Upper lobe of left lung (tissue), 6 donors: ENCODE results near the gene HINT3. TPM values are rescaled to one million over a fixed set of nuclear protein-coding genes. Genes with fewer than 3 reads are reported as not detected.
"Not testable (repeated sequence)": the region's sequence is repeated elsewhere in the genome, so short reads cannot be mapped to it uniquely, and the experiment has no call there.

Experiments used
- ATAC-seq, 2 donors: fragments of 200-7000 bp; cut with Tn5 transposase; one replicate each; pipeline ENCODE4 v1.9.1; 2022; ENCODE audit warnings: mild to moderate bottlenecking in 2 of 2, moderate library complexity in 2 of 2; ENCODE audit not compliant: low FRiP score in 2 of 2
- DNase-seq, 2 donors: peaks; one replicate each; pipeline ENCODE4 v3.0.0-alpha.2; 2019 to 2020
- H3K27ac ChIP-seq, 4 donors: fragments of 200-600 bp; sonication (generic); one replicate each; pipeline ENCODE4 v1.5.1; 2016 to 2019
- H3K27me3 ChIP-seq, 4 donors: fragments of 200-600 bp; sonication (generic); one replicate each; pipeline ENCODE4 v1.5.1; 2017 to 2019
- H3K36me3 ChIP-seq, 4 donors: fragments of 200-600 bp; sonication (generic); one replicate each; pipeline ENCODE4 v1.5.1; 2016 to 2019
- H3K4me1 ChIP-seq, 4 donors: fragments of 200-600 bp; sonication (generic); one replicate each; pipeline ENCODE4 v1.5.1; 2018 to 2019
- H3K4me3 ChIP-seq, 4 donors: fragments of 200-600 bp; sonication (generic); one replicate each; pipeline ENCODE4 v1.5.1; 2017 to 2019; ENCODE audit warnings: mild to moderate bottlenecking in 2 of 4, moderate library complexity in 1 of 4
- H3K9me3 ChIP-seq, 4 donors: fragments of 200-600 bp; sonication (generic); one replicate each; pipeline ENCODE4 v1.5.1; 2018 to 2019
- CTCF ChIP-seq, 6 experiments: fragments of 450-650 bp in 4 of 6; fragments of 200-600 bp in 2 of 6; sonication (generic) in 2 of 6; IDR thresholded peaks; one replicate each; pipeline ENCODE4 v1.5.1; 2016 to 2019; ENCODE audit warnings: antibody characterized with exemption in 6 of 6
- EP300 ChIP-seq, 4 donors: sonication (generic); formaldehyde crosslinking; IDR thresholded peaks; one replicate each; pipeline ENCODE4 v1.5.1; 2017; ENCODE audit warnings: antibody characterized with exemption in 4 of 4, control low read depth in 2 of 4
- POLR2A ChIP-seq, 4 donors: fragments of 450-650 bp; IDR thresholded peaks; one replicate each; pipeline ENCODE4 v1.5.1; 2016 to 2017; ENCODE audit warnings: antibody characterized with exemption in 4 of 4, mild to moderate bottlenecking in 2 of 4
- POLR2AphosphoS5 ChIP-seq, 2 donors: sonication (generic); formaldehyde crosslinking; IDR thresholded peaks; one replicate each; pipeline ENCODE4 v1.5.1; 2017; ENCODE audit warnings: antibody characterized with exemption in 2 of 2
- WGBS, 2 donors: methylation state at CpG; one replicate each; pipeline ENCODE4 v1.1.5; 2017 to 2018; 5-methylcytosine and 5-hydroxymethylcytosine counted together
- total RNA-seq, 6 donors: library from RNA; depleted of rRNA in 4 of 6; stranded (reverse); fragments of >200 nt in 4 of 6; gene quantifications; one replicate each; pipeline versions ENCODE4 v1.1.0 to v1.2.1, GENCODE V29; 2016 to 2021
- donor health status: DM: no; HTN: no; CAD: no; lungs with moderate emphysema.
- donor health status: DM: no; HTN: yes; CAD: no; lungs with severe emphysema.

Gene HINT3
- total RNA-seq, result 10 to 100 TPM; 16.8 to 35.8 (median 25.2) TPM

GRCh38 chr6:125956506-125957390 is at the start of gene HINT3:
HINT3 (plus strand) TSS chr6:125956770; CDS start chr6:125956978, 208 bp downstream.
- peak; percentile 97 for ATAC-seq
- WGBS, 2 donors, result 0 to 1% methylated on average over 22 to 52 of the region's 82 CpGs
- H3K27ac ChIP-seq, result peak within 1 kb of the TSS; percentile 88 to 100 (median 96)
- peak; percentile 98 to 99 for DNase-seq
- peaks cover 24 to 32% (median 26%) of the 10 kb centered on the region in 4 donors for H3K4me1 ChIP-seq
- H3K36me3 ChIP-seq, result peaks cover 0 to 3% (median 0%) of the 10 kb centered on the region in 4 donors
- TF ChIP-seq EP300 (IDR thresholded peaks at IDR 0.05) (peak in 1 of 4 donors; percentile 2), POLR2AphosphoS5 (IDR thresholded peaks at IDR 0.05) (peak; percentile 81 to 93), CTCF (IDR thresholded peaks at IDR 0.05) (peak; percentile 93 to 99 (median 99)), POLR2A (IDR thresholded peaks at IDR 0.05) (peak in 3 of 4 donors; percentile 24 to 77 (median 44))
- H3K4me3 ChIP-seq, result peak within 1 kb of the TSS; percentile 69 to 93 (median 77)
- H3K9me3 ChIP-seq, result no peaks in the 10 kb centered on the region
- no peaks in the 10 kb centered on the region for H3K27me3 ChIP-seq

GRCh38 chr6:125910527-125910926 is 46.0 kb upstream of the HINT3 start:
- WGBS, 2 donors, result 65 to 74% methylated on average over 3 of the region's 3 CpGs
- no peaks in the 10 kb centered on the region for H3K9me3 ChIP-seq
- no peak for TF ChIP-seq POLR2A (IDR thresholded peaks at IDR 0.05)
- TF ChIP-seq EP300 (IDR thresholded peaks at IDR 0.05), result no peak
- no peak for DNase-seq
- no peak for ATAC-seq
- H3K4me1 ChIP-seq, result peaks cover 0 to 9% (median 1%) of the 10 kb centered on the region in 4 donors
- H3K4me3 ChIP-seq, result no peak overlapping the region
- no peaks in the 10 kb centered on the region for H3K27me3 ChIP-seq
- H3K36me3 ChIP-seq, result peaks cover 0 to 13% (median under 1%) of the 10 kb centered on the region in 4 donors
- H3K27ac ChIP-seq, result no peak overlapping the region

GRCh38 chr6:125911051-125911451 is 45.5 kb upstream of the HINT3 start:
- not testable (repeated sequence) for DNase-seq, H3K27ac ChIP-seq, H3K9me3 ChIP-seq, H3K4me1 ChIP-seq, ATAC-seq, H3K27me3 ChIP-seq, H3K4me3 ChIP-seq
- 85 to 88% methylated on average over 4 of the region's 4 CpGs for WGBS, 2 donors
- H3K36me3 ChIP-seq, result peaks cover 0 to 18% (median 3%) of the 10 kb centered on the region in 4 donors

- H3K36me3 ChIP-seq, result peaks cover 0 to 18% (median 4%) of the 10 kb centered on the region in 4 donors
- DNase-seq, H3K27me3 ChIP-seq, H3K9me3 ChIP-seq, H3K4me1 ChIP-seq, ATAC-seq, H3K27ac ChIP-seq, H3K4me3 ChIP-seq: not testable (repeated sequence)
- 84 to 88% methylated on average over 2 of the region's 2 CpGs for WGBS, 2 donors
Measured at GRCh38 chr6:125912430-125912829, 44.1 kb upstream of the HINT3 start.

GRCh38 chr6:125913145-125913544 is 43.4 kb upstream of the HINT3 start:
- H3K4me3 ChIP-seq, result no peak overlapping the region
- peaks cover 0 to 18% (median 4%) of the 10 kb centered on the region in 4 donors for H3K36me3 ChIP-seq
- no peak for DNase-seq
- 100% methylated on average over 1 of the region's 1 CpG for WGBS, 2 donors
- ATAC-seq, result no peak
- no peak for TF ChIP-seq EP300 (IDR thresholded peaks at IDR 0.05)
- no peak for TF ChIP-seq POLR2A (IDR thresholded peaks at IDR 0.05)
- no peak for TF ChIP-seq CTCF (IDR thresholded peaks at IDR 0.05)
- TF ChIP-seq POLR2AphosphoS5 (IDR thresholded peaks at IDR 0.05), result no peak
- no peaks in the 10 kb centered on the region for H3K27me3 ChIP-seq
- H3K9me3 ChIP-seq, result no peaks in the 10 kb centered on the region
- peaks cover 0 to 9% (median 1%) of the 10 kb centered on the region in 4 donors for H3K4me1 ChIP-seq
- peak overlapping the region in 1 of 4 donors; percentile 5 for H3K27ac ChIP-seq

GRCh38 chr6:125913864-125914351 is 42.7 kb upstream of the HINT3 start:
- no peak overlapping the region for H3K4me3 ChIP-seq
- peaks cover 0 to 18% (median 4%) of the 10 kb centered on the region in 4 donors for H3K36me3 ChIP-seq
- WGBS, 2 donors, result 56 to 62% methylated on average over 5 of the region's 5 CpGs
- H3K4me1 ChIP-seq, result peaks cover 0 to 16% (median 7%) of the 10 kb centered on the region in 4 donors
- DNase-seq (peak in 1 of 2 donors; percentile 58), ATAC-seq (peak in 1 of 2 donors; percentile 61)
- TF ChIP-seq POLR2A (IDR thresholded peaks at IDR 0.05) (no peak), CTCF (IDR thresholded peaks at IDR 0.05) (no peak), EP300 (IDR thresholded peaks at IDR 0.05) (peak in 2 of 4 donors; percentile 9 to 90), POLR2AphosphoS5 (IDR thresholded peaks at IDR 0.05) (peak in 1 of 2 donors; percentile 64)
- H3K27me3 ChIP-seq, result no peaks in the 10 kb centered on the region
- H3K9me3 ChIP-seq, result no peaks in the 10 kb centered on the region
- H3K27ac ChIP-seq, result peak overlapping the region in 1 of 4 donors; percentile 5
